IMR-90 (cell line): ENCODE results near the gene PYROXD2. TPM values are rescaled to one million over a fixed set of nuclear protein-coding genes. Genes with fewer than 3 reads are reported as not detected.

ENCODE experiments used
- ATAC-seq: fragments of 200-7000 bp; cut with Tn5 transposase; 2 replicates; pipeline ENCODE4 v1.9.1; 2020; ENCODE audit warnings: low read depth, mild to moderate bottlenecking, moderate library complexity
- BruUV-seq: library from RNA; stranded (reverse); fragments of 400-500 nt; replicated peaks from 2 replicates; lab custom pipeline; 2021; lab: Mats Ljungman, UMichigan
- CTCF ChIA-PET: fragments of 300-600 bp; formaldehyde crosslinking; extraction: SDS; loops from one replicate; lab custom pipeline; 2021; ENCODE audit warnings: antibody characterized with exemption; lab: Yijun Ruan, JAX
- POLR2A ChIA-PET: fragments of 300-600 bp; sonication (Branson Sonifier 250); formaldehyde crosslinking; loops from one replicate; lab custom pipeline; 2022; ENCODE audit warnings: antibody characterized with exemption; ENCODE audit not compliant: unreplicated experiment; lab: Charles Lee
- DNase-seq: peaks from one replicate; pipeline ENCODE4 v3.0.0; 2013
- H2AFZ ChIP-seq: replicated peaks from 2 replicates; pipeline ENCODE3; 2013; ENCODE audit warnings: low read length, mild to moderate bottlenecking; ENCODE audit not compliant: poor library complexity
- H2AK5ac ChIP-seq: 2 replicates; pipeline ENCODE4 v1.6.1; 2013; ENCODE audit warnings: low read depth, low read length, inconsistent platforms
- H2AK9ac ChIP-seq: replicated peaks from 2 replicates; pipeline ENCODE3; 2013; ENCODE audit warnings: mild to moderate bottlenecking, low read depth, low read length, moderate library complexity; ENCODE audit not compliant: poor library complexity
- H2BK120ac ChIP-seq: 2 replicates; pipeline ENCODE4 v1.6.1; 2013; ENCODE audit warnings: low read depth, low read length, inconsistent platforms
- H2BK15ac ChIP-seq: 3 replicates; pipeline ENCODE4 v1.6.1; 2013; ENCODE audit warnings: low read depth, low read length, inconsistent platforms
- H2BK20ac ChIP-seq: 2 replicates; pipeline ENCODE4 v1.6.1; 2013; ENCODE audit warnings: low read depth, mild to moderate bottlenecking, inconsistent platforms, low read length, moderate library complexity
- H2BK5ac ChIP-seq: 2 replicates; pipeline ENCODE4 v1.6.1; 2013; ENCODE audit warnings: mild to moderate bottlenecking, low read depth, low read length, inconsistent platforms; ENCODE audit not compliant: poor library complexity, severe bottlenecking
- H3K14ac ChIP-seq: replicated peaks from 2 replicates; pipeline ENCODE4 v1.6.1; 2013; ENCODE audit warnings: low read depth, low read length, inconsistent platforms
- H3K18ac ChIP-seq: 2 replicates; pipeline ENCODE4 v1.6.1; 2013; ENCODE audit warnings: low read depth, low read length, control low read depth
- H3K23ac ChIP-seq: 2 replicates; pipeline ENCODE4 v1.6.1; 2013; ENCODE audit warnings: low read depth, low read length, inconsistent platforms
- H3K27ac ChIP-seq: 2 replicates; pipeline ENCODE4 v1.5.1; 2013; ENCODE audit warnings: mild to moderate bottlenecking, control low read depth, low read length; ENCODE audit not compliant: insufficient read depth
- H3K27me3 ChIP-seq: 2 replicates; pipeline ENCODE4 v1.6.1; 2013; ENCODE audit warnings: low read length; ENCODE audit not compliant: control insufficient read depth, insufficient read depth
- H3K36me3 ChIP-seq: 2 replicates; pipeline ENCODE4 v1.6.1; 2013; ENCODE audit warnings: low read length, mixed read lengths; ENCODE audit not compliant: control insufficient read depth, insufficient read depth
- H3K4ac ChIP-seq: 2 replicates; pipeline ENCODE4 v1.6.1; 2013; ENCODE audit warnings: low read depth, low read length, inconsistent platforms
- H3K4me1 ChIP-seq: 2 replicates; pipeline ENCODE4 v1.6.1; 2013; ENCODE audit warnings: low read length, mixed read lengths; ENCODE audit not compliant: control insufficient read depth, insufficient read depth
- H3K4me2 ChIP-seq: 2 replicates; pipeline ENCODE4 v1.6.1; 2013; ENCODE audit warnings: low read depth, mild to moderate bottlenecking, control low read depth, low read length, moderate library complexity
- H3K4me3 ChIP-seq: 2 replicates; pipeline ENCODE4 v1.5.1; 2013; ENCODE audit warnings: low read depth, mild to moderate bottlenecking, control low read depth, low read length, moderate library complexity; ENCODE audit not compliant: insufficient read depth
- H3K56ac ChIP-seq: 2 replicates; pipeline ENCODE4 v1.6.1; 2013; ENCODE audit warnings: low read length, inconsistent platforms; ENCODE audit not compliant: insufficient read depth; ENCODE audit errors: extremely low read depth
- H3K79me1 ChIP-seq, 2 experiments: 2 replicates each; pipeline ENCODE4 v1.6.1; 2013; ENCODE audit warnings: low read length in 2 of 2, inconsistent platforms in 1 of 2, low read depth in 1 of 2
- H3K9ac ChIP-seq: 2 replicates; pipeline ENCODE4 v1.6.1; 2013; ENCODE audit warnings: low read depth, low read length, control low read depth
- H3K9me1 ChIP-seq: 2 replicates; pipeline ENCODE4 v1.6.1; 2013; ENCODE audit warnings: low read length, inconsistent platforms; ENCODE audit not compliant: insufficient read depth
- H3K9me3 ChIP-seq: 2 replicates; pipeline ENCODE4 v1.6.1; 2013; ENCODE audit warnings: low read length; ENCODE audit not compliant: control insufficient read depth, insufficient read depth
- H4K20me1 ChIP-seq: 2 replicates; pipeline ENCODE4 v1.6.1; 2013; ENCODE audit warnings: low read length, inconsistent platforms; ENCODE audit not compliant: insufficient read depth
- H4K5ac ChIP-seq: 2 replicates; pipeline ENCODE4 v1.6.1; 2013; ENCODE audit warnings: mild to moderate bottlenecking, low read depth, low read length, control low read depth
- H4K8ac ChIP-seq, 2 experiments: 2 replicates each; pipeline ENCODE4 v1.6.1; 2013; ENCODE audit warnings: low read depth in 2 of 2, low read length in 2 of 2, control low read depth in 1 of 2, inconsistent platforms in 1 of 2
- H4K91ac ChIP-seq: 2 replicates; pipeline ENCODE4 v1.6.1; 2013; ENCODE audit warnings: low read depth, low read length, inconsistent platforms; ENCODE audit not compliant: insufficient read depth
- BHLHE40 ChIP-seq: fragments of 150-350 bp; IDR thresholded peaks from 2 replicates; pipeline ENCODE4 v1.6.1; 2016; ENCODE audit warnings: mild to moderate bottlenecking, low read depth, low read length
- CEBPB ChIP-seq: IDR thresholded peaks from 2 replicates; pipeline ENCODE4 v1.6.1; 2012; ENCODE audit warnings: low read depth, low read length, improper control_type of control experiment
- CHD1 ChIP-seq: IDR thresholded peaks from 2 replicates; pipeline ENCODE4 v1.6.1; 2012; ENCODE audit warnings: low read depth, low read length, improper control_type of control experiment
- FOS ChIP-seq: fragments of 150-350 bp; IDR thresholded peaks from 2 replicates; pipeline ENCODE4 v1.6.1; 2016; ENCODE audit warnings: low read depth, low read length
- MAFK ChIP-seq: IDR thresholded peaks from 2 replicates; pipeline ENCODE4 v1.6.1; 2012; ENCODE audit warnings: low read depth, low read length, improper control_type of control experiment
- MAZ ChIP-seq: IDR thresholded peaks from 2 replicates; pipeline ENCODE4 v1.6.1; 2012; ENCODE audit warnings: low read depth, mild to moderate bottlenecking, low read length, improper control_type of control experiment, moderate library complexity, borderline replicate concordance
- MXI1 ChIP-seq: IDR thresholded peaks from 2 replicates; pipeline ENCODE4 v1.6.1; 2012; ENCODE audit warnings: low read depth, mild to moderate bottlenecking, low read length, moderate library complexity, borderline replicate concordance
- NFE2L2 ChIP-seq: fragments of 150-350 bp; IDR thresholded peaks from 2 replicates; pipeline ENCODE4 v1.6.1; 2016; ENCODE audit warnings: low read depth, mild to moderate bottlenecking, low read length
- POLR2A ChIP-seq: IDR thresholded peaks from 2 replicates; pipeline ENCODE4 v1.6.1; 2012; ENCODE audit warnings: mild to moderate bottlenecking, low read depth, low read length
- RFX5 ChIP-seq: IDR thresholded peaks from 2 replicates; pipeline ENCODE4 v1.8.0; 2012; ENCODE audit warnings: low read depth, mild to moderate bottlenecking, low read length, moderate library complexity
- SMC3 ChIP-seq: fragments of 150-350 bp; IDR thresholded peaks from 2 replicates; pipeline ENCODE4 v1.6.1; 2016; ENCODE audit warnings: low read depth, mild to moderate bottlenecking, antibody characterized with exemption, low read length, moderate library complexity
- WGBS, 2 experiments: methylation state at CpG; one replicate each; pipeline versions ENCODE4 v1.1.5 to v1.1.7; 2013; ENCODE audit warnings: missing lambda C conversion rate in 2 of 2; ENCODE audit not compliant: insufficient read length in 1 of 2; ENCODE audit errors: extremely low coverage in 2 of 2; 5-methylcytosine and 5-hydroxymethylcytosine counted together
- dilution Hi-C: fragments of 300-500 bp; cut with HindIII; formaldehyde crosslinking; loops from one replicate; pipeline ENCODE4 v1.14.3; 2018; ENCODE audit warnings: low sequenced_read_pairs; ENCODE audit not compliant: unreplicated experiment
- in situ Hi-C: fragments of 300-500 bp; cut with MboI; formaldehyde crosslinking; loops from 3 replicates; pipeline ENCODE4 v1.14.3; 2019; ENCODE audit warnings: low sequenced_read_pairs, inconsistent platforms, mixed read lengths
- intact Hi-C: fragments of 100-400 bp; cut with micrococcal nuclease; formaldehyde crosslinking; loops from 2 replicates; pipeline ENCODE4 v1.10.0; 2022
- polyA plus RNA-seq, 3 experiments: library from polyadenylated mRNA; depleted of rRNA; stranded (reverse); fragments of >200 nt; gene quantifications; 2 replicates each; pipeline ENCODE4 v1.2.3, GENCODE V29; 2012; ENCODE audit warnings: low replicate concordance in 1 of 3
- total RNA-seq: library from RNA; depleted of rRNA; stranded (reverse); fragments of >200 nt; gene quantifications from 2 replicates; pipeline ENCODE4 v1.2.3, GENCODE V29; 2012
- TF ChIP-seq, protein P1 (sequence below): fragments of 150-350 bp; IDR thresholded peaks from 2 replicates; pipeline ENCODE4 v1.6.1; 2016; ENCODE audit warnings: low read depth, mild to moderate bottlenecking, low read length, moderate library complexity, borderline replicate concordance
- TF ChIP-seq, protein P2 (sequence below): fragments of 150-350 bp; IDR thresholded peaks from 2 replicates; pipeline ENCODE4 v1.6.1; 2017; ENCODE audit warnings: mild to moderate bottlenecking, antibody characterized with exemption, low read length, low read depth
- TF ChIP-seq, protein P3 (sequence below): conservative IDR thresholded peaks from 2 replicates; pipeline ENCODE4 v1.5.1; 2012; ENCODE audit warnings: mild to moderate bottlenecking, low read depth, low read length, improper control_type of control experiment

PYROXD2 gene
- total and polyA plus RNA-seq, 2 of the 4 experiments (the other 2 are of a cell fraction), result 6.5 to 16.3 TPM

DNA sequence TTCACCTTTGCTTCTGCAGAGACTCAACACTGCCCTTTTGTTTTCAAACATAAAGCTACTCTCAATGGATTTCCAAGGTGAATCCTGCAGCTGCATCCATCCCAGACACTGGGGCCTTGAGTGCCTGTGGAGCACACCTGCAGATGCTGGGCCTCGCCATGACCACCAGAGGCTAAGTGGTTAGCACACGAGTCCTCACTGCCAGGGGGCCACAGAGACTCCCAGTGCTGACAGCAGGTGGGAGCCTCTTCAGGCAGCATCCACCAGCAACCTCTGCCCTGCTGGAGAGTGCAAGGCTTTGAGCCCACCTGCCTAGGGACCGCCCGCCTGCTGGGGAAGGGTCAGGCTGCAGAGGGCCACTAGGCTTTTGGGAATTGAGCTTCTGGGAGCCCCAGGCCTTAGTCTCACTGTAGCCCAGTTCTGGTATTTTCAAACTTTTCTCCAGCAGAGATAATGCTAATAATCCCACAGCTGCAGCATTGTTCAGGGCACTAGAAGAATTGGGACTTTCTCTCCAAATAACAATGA is 41.1 kb upstream of the PYROXD2 start:
- H3K27ac ChIP-seq, result no peak overlapping the region
- H2BK5ac ChIP-seq, result no peak overlapping the region
- H3K14ac ChIP-seq, result no peak overlapping the region
- DNase-seq (no peak), ATAC-seq (no peak)
- no peak overlapping the region for H3K56ac ChIP-seq
- intact Hi-C loops (no loop called here), dilution Hi-C loops (no loop called here), in situ Hi-C loops (no loop called here)
- H2BK15ac ChIP-seq, result no peak overlapping the region
- POLR2A ChIA-PET, result no interaction called here
- H3K36me3 ChIP-seq, result no peaks in the 10 kb centered on the region
- no peak overlapping the region for H3K4me2 ChIP-seq
- H3K18ac ChIP-seq, result no peak overlapping the region
- no peak overlapping the region for H4K5ac ChIP-seq
- no peaks in the 10 kb centered on the region for H4K20me1 ChIP-seq
- TF ChIP-seq, protein P1, sequence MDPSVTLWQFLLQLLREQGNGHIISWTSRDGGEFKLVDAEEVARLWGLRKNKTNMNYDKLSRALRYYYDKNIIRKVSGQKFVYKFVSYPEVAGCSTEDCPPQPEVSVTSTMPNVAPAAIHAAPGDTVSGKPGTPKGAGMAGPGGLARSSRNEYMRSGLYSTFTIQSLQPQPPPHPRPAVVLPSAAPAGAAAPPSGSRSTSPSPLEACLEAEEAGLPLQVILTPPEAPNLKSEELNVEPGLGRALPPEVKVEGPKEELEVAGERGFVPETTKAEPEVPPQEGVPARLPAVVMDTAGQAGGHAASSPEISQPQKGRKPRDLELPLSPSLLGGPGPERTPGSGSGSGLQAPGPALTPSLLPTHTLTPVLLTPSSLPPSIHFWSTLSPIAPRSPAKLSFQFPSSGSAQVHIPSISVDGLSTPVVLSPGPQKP, result no peak
- no peak for TF ChIP-seq MXI1
- TF ChIP-seq CEBPB, result no peak
- no peak for TF ChIP-seq CHD1
- TF ChIP-seq, protein P2, sequence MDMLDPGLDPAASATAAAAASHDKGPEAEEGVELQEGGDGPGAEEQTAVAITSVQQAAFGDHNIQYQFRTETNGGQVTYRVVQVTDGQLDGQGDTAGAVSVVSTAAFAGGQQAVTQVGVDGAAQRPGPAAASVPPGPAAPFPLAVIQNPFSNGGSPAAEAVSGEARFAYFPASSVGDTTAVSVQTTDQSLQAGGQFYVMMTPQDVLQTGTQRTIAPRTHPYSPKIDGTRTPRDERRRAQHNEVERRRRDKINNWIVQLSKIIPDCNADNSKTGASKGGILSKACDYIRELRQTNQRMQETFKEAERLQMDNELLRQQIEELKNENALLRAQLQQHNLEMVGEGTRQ, result no peak
- no peak for TF ChIP-seq BHLHE40
- no peak for TF ChIP-seq NFE2L2
- no peak for TF ChIP-seq RFX5
- no peak for TF ChIP-seq SMC3
- TF ChIP-seq POLR2A, result no peak
- no peak for TF ChIP-seq FOS
- no peak for TF ChIP-seq MAFK
- TF ChIP-seq, protein P3, sequence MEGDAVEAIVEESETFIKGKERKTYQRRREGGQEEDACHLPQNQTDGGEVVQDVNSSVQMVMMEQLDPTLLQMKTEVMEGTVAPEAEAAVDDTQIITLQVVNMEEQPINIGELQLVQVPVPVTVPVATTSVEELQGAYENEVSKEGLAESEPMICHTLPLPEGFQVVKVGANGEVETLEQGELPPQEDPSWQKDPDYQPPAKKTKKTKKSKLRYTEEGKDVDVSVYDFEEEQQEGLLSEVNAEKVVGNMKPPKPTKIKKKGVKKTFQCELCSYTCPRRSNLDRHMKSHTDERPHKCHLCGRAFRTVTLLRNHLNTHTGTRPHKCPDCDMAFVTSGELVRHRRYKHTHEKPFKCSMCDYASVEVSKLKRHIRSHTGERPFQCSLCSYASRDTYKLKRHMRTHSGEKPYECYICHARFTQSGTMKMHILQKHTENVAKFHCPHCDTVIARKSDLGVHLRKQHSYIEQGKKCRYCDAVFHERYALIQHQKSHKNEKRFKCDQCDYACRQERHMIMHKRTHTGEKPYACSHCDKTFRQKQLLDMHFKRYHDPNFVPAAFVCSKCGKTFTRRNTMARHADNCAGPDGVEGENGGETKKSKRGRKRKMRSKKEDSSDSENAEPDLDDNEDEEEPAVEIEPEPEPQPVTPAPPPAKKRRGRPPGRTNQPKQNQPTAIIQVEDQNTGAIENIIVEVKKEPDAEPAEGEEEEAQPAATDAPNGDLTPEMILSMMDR, result no peak
- no peak for TF ChIP-seq MAZ
- no peaks in the 10 kb centered on the region for H3K27me3 ChIP-seq
- no peaks in the 10 kb centered on the region for H3K79me1 ChIP-seq
- peaks cover 1% of the 10 kb centered on the region for H3K4me1 ChIP-seq
- no peak overlapping the region for H2AK5ac ChIP-seq
- no peak overlapping the region for H4K91ac ChIP-seq
- no peak overlapping the region for H2BK20ac ChIP-seq
- H3K4ac ChIP-seq, result no peak overlapping the region
- H3K9me1 ChIP-seq, result no peaks in the 10 kb centered on the region
- H2AFZ ChIP-seq, result no peak overlapping the region
- H3K9me3 ChIP-seq, result no peaks in the 10 kb centered on the region
- no peak overlapping the region for H3K23ac ChIP-seq
- H4K8ac ChIP-seq, result no peak overlapping the region
- CTCF ChIA-PET, result no interaction called here
- 100% methylated on average over 2 of the region's 4 CpGs; no CpG with 5 or more reads in 1 of the 2 experiments for WGBS, 2 experiments
- no peak overlapping the region for H3K9ac ChIP-seq
- H3K4me3 ChIP-seq, result no peak overlapping the region
- no peak overlapping the region for H2BK120ac ChIP-seq
- no TSS peak for BruUV-seq
- no peak overlapping the region for H2AK9ac ChIP-seq
